IPS-11a (cell line): Measurements from ENCODE around the gene PCDHGA2.
"Not testable (repeated sequence)": the region's sequence is repeated elsewhere in the genome, so short reads cannot be mapped to it uniquely, and the experiment has no call there.

ENCODE experiments used
- H3K4me3 ChIP-seq: one replicate; pipeline ENCODE4 v1.5.1; 2013; ENCODE audit warnings: low read depth, low read length, control low read depth

The PCDHGA2 gene

DNA sequence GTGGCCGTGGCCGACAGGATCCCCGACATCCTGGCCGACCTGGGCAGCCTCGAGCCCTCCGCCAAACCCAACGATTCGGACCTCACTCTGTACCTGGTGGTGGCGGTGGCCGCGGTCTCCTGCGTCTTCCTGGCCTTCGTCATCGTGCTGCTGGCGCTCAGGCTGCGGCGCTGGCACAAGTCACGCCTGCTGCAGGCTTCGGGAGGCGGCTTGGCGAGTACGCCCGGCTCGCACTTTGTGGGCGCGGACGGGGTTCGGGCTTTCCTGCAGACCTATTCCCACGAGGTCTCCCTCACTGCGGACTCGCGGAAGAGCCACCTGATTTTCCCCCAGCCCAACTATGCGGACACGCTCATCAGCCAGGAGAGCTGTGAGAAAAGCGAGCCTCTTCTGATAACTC, 7.5 kb downstream of the PCDHGA2 start:
- not testable (repeated sequence) for H3K4me3 ChIP-seq

DNA sequence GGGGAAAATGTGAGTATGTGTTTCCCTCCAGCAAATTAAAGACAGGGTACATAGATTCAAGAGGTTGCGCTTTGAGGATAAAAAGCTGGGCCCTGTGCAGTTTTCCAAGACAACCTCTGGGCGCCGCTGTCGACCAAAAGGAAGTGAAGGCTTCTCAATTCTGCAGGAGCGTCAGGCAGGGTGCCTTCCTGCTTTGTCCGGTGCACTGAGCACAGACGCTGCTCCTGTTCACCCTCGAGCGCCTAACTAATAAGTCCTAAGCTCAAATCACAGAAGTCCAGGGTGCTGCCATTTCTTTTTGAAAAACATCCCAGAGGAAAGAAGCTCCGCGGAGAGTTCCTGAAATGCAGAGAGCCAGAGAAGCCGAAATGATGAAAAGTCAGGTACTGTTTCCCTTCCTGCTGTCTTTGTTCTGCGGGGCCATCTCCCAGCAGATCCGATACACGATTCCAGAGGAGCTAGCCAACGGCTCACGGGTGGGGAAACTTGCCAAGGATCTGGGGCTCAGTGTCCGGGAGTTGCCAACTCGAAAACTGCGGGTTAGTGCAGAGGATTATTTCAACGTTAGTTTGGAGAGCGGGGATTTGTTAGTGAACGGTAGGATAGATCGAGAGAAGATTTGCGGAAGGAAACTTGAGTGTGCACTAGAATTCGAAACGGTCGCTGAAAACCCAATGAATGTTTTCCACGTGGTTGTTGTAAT, 11.5 kb downstream of the PCDHGA2 start, which contains the start of gene PCDHGB1:
Gene PCDHGB1 (plus strand): TSS at position 183 of the 703 bp plus-strand sequence. CDS start 162 bp downstream, at position 345.
- peak within 1 kb of the TSS; percentile 10 for H3K4me3 ChIP-seq

DNA sequence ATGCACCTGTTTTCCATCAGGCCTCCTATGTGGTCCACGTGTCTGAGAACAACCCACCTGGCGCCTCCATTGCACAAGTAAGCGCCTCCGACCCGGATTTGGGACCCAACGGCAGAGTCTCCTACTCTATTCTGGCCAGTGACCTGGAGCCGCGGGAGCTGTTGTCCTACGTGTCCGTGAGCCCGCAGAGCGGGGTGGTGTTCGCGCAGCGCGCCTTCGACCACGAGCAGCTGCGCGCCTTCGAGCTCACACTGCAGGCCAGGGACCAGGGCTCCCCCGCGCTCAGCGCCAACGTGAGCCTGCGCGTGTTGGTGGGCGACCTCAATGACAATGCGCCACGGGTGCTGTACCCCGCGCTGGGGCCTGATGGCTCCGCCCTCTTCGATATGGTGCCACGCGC, 13.0 kb downstream of the PCDHGA2 start:
- no peak overlapping the region for H3K4me3 ChIP-seq

DNA sequence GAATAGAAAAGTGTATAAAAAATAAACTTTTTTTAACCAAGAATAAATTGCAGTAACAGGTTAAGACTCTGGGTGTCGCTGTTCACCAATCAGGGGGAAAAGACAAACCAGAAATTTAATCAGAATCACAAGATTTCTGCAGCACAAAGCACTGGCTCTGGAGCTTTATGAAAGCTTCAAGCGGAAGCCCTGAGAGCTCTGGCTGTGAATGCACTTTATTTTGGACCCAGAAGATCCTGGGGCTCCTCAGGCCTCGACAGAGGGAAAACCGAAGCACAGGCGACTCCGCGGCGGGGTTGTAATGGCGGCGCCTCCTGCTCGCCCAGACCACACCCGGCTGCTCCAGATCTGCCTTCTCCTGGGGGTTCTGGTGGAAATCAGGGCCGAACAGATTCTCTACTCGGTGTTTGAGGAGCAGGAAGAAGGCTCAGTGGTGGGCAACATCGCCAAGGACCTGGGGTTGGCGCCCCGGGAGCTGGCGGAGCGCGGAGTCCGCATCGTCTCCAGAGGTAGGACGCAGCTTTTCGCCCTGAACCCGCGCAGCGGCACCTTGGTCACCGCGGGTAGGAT, 16.4 kb downstream of the PCDHGA2 start, which contains the start of gene PCDHGA4:
Gene PCDHGA4 (plus strand): TSS at position 122 of the 570 bp plus-strand sequence. CDS start 87 bp downstream, at position 209.
- no peak within 1 kb of the TSS for H3K4me3 ChIP-seq

DNA sequence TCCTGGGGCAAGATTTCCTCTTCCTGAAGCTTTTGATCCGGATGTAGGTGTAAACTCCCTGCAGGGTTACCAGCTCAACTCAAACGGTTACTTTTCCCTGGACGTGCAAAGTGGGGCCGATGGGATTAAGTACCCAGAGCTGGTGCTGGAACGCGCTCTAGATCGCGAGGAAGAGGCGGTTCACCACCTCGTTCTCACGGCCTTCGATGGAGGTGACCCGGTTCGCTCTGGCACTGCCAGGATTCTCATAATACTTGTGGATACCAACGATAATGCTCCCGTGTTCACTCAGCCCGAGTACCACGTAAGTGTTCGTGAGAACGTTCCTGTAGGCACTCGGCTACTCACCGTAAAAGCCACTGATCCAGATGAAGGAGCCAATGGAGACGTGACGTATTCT, 17.1 kb downstream of the PCDHGA2 start:
- no peak overlapping the region for H3K4me3 ChIP-seq

DNA sequence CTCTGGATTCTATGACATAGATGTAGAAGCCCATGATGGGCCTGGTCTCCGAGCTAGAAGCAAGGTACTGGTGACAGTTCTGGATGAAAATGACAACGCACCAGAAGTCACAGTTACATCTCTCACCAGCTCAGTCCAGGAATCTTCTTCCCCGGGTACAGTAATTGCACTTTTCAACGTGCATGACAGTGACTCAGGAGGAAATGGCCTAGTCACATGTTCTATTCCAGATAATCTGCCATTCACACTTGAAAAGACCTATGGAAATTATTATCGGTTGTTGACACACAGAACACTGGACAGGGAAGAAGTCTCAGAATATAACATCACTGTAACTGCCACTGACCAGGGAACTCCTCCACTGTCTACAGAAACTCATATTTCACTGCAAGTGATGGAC, 17.6 kb downstream of the PCDHGA2 start:
- no peak overlapping the region for H3K4me3 ChIP-seq

DNA sequence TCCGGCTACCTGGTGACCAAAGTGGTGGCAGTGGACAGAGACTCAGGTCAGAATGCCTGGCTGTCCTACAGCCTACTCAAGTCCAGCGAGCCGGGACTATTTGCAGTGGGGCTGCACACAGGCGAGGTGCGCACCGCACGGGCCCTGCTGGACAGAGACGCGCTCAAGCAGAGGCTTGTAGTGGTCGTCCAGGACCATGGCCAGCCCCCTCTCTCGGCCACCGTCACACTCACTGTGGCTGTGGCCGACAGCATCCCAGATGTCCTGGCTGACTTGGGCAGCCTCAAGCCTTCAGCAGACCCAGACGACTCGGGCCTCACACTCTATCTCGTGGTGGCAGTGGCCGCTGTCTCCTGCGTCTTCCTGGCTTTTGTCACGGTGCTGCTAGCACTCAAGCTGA, 18.4 kb downstream of the PCDHGA2 start:
- no peak overlapping the region for H3K4me3 ChIP-seq

DNA sequence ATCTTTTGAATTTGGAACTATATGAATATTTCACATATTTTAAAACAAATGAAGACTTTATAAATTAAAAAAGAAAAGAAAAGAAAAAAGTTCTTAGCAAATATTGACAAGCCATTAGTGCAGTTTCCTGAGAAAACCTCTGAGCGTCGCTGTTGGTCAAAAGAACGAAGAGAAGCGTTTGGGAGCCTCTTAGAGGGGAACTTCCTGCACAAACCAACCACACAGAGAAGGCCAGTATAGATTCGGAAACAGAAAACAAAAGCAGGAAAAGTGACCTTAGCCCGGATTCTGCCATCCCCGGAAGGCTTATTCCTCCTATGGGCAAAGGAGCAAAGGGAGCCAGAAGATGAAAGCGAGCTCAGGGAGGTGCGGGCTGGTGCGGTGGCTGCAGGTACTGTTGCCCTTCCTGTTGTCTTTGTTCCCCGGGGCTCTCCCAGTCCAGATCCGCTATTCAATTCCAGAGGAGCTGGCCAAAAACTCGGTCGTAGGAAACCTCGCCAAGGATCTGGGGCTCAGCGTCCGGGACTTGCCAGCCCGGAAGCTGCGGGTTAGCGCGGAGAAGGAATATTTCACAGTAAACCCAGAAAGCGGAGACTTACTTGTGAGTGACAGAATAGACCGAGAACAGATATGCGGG, 21.3 kb downstream of the PCDHGA2 start, which contains the start of gene PCDHGB2:
Gene PCDHGB2 (plus strand): TSS at position 205 of the 637 bp plus-strand sequence. CDS start 142 bp downstream, at position 347.
- H3K4me3 ChIP-seq: no peak within 1 kb of the TSS

DNA sequence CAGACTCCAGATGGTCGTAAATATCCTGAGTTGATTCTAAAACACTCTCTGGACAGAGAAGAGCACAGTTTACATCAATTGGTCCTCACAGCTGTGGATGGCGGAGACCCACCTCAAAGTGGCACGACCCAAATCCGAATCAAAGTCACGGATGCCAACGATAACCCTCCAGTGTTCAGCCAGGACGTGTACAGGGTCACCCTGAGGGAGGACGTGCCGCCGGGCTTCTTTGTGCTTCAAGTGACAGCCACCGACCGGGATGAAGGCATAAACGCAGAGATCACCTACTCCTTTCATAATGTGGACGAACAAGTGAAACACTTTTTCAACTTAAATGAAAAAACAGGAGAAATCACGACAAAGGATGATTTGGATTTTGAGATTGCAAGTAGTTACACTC, 22.1 kb downstream of the PCDHGA2 start:
- no peak overlapping the region for H3K4me3 ChIP-seq

DNA sequence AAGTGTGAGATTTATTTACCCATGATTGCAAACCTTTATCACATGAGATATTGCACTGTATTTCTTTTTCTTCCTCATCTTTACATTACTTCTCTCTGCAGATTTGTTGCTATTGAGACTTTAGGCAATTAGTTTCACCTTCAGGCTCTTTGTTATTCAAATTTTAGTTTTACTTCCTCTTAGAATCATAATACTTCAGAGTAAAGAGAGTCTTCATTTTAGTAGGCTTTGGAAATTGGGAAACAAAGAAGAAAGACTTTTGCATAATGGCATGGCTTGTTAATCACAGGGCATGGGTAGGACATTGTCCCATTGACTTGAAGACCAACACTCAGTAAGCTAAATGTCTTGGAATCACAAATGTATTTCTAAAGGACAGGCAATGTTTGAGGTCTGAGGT, 24.2 kb downstream of the PCDHGA2 start:
- H3K4me3 ChIP-seq: no peak overlapping the region

DNA sequence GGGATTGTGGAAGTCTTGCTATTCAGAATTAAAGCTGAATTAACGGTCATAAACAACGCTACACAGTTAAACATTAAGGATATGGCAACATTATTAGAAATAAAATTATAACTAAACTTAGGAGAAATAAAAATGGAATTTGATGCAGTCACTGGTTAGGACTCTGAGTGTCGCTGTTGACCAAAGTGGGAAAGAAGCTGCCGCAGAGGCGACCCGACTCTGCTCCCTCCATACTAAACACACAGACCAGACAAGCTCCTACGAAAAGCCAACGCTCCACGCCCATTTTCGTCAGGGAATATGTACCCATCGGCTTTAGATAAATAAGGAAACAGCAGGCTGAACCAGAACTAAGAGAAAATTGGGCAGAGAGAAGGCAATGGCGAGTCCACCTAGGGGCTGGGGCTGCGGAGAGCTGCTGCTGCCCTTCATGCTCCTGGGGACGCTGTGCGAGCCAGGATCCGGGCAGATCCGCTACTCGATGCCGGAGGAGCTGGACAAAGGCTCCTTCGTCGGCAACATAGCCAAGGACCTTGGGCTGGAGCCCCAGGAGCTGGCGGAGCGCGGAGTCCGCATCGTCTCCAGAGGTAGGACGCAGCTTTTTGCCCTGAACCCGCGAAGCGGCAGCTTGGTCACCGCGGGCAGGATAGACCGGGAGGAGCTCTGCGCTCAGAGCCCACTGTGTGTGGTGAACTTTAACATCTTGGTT, 25.5 kb downstream of the PCDHGA2 start, which contains the start of gene PCDHGA5:
Gene PCDHGA5 (plus strand): TSS at position 211 of the 709 bp plus-strand sequence. CDS start 169 bp downstream, at position 380.
- H3K4me3 ChIP-seq: no peak within 1 kb of the TSS

DNA sequence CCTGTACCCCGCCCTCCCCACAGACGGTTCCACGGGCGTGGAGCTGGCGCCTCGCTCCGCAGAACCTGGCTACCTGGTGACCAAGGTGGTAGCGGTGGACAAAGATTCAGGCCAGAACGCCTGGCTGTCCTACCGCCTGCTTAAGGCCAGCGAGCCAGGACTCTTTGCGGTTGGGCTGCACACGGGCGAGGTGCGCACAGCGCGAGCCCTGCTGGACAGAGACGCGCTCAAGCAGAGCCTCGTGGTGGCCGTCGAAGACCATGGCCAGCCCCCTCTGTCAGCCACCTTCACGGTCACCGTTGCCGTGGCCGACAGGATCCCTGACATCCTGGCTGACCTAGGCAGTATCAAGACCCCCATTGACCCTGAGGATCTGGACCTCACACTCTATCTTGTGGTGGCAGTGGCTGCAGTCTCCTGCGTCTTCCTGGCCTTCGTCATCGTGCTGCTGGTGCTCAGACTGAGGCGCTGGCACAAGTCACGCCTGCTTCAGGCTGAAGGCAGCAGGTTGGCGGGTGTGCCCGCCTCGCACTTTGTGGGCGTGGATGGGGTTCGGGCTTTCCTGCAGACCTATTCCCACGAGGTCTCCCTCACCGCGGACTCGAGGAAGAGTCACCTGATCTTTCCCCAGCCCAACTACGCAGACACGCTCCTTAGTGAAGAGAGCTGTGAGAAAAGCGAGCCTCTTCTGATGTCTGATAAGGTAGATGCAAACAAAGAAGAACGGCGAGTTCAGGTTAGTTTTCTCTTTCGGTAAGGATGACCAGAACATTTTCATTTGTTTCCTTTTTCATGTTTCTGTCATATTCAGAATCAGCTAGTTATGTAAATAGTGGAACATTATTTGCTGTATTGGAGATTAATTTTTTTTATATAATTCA, 27.7 kb downstream of the PCDHGA2 start:
- H3K4me3 ChIP-seq: no peak overlapping the region

DNA sequence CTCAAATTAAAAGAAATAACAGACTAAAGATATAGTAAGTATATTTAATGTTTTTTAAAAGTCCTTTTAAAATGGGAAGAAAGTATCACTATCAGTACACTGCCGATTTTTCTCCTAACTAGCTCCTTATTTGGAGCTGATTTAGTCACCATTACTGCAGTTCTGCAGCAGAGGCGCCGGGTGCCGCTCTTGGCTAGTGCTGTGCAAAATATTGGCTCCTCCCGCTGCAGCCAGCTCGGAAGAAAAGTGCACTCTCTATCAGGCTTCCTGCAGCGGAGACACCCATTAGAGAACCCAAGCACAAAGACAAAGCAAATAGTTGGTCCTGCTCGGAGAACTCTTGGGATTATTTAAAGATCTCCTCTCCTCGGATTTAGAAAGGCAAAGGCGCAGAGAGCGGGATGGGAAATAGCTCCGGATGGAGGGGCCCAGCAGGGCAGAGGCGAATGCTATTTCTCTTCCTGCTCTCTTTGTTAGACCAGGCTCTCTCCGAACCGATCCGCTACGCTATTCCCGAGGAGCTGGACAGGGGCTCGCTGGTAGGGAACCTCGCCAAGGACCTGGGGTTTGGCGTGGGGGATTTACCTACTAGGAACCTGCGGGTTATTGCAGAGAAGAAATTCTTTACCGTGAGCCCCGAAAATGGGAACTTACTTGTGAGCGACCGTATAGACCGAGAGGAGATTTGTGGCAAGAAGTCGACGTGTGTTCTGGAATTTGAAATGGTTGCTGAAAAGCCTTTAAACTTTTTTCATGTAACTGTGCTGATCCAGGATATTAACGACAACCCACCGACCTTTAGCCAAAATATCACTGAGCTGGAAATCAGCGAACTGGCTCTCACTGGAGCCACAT, 31.7 kb downstream of the PCDHGA2 start, which contains the start of gene PCDHGB3:
Gene PCDHGB3 (plus strand): TSS at position 249 of the 855 bp plus-strand sequence. CDS start 153 bp downstream, at position 402.
- no peak within 1 kb of the TSS for H3K4me3 ChIP-seq

DNA sequence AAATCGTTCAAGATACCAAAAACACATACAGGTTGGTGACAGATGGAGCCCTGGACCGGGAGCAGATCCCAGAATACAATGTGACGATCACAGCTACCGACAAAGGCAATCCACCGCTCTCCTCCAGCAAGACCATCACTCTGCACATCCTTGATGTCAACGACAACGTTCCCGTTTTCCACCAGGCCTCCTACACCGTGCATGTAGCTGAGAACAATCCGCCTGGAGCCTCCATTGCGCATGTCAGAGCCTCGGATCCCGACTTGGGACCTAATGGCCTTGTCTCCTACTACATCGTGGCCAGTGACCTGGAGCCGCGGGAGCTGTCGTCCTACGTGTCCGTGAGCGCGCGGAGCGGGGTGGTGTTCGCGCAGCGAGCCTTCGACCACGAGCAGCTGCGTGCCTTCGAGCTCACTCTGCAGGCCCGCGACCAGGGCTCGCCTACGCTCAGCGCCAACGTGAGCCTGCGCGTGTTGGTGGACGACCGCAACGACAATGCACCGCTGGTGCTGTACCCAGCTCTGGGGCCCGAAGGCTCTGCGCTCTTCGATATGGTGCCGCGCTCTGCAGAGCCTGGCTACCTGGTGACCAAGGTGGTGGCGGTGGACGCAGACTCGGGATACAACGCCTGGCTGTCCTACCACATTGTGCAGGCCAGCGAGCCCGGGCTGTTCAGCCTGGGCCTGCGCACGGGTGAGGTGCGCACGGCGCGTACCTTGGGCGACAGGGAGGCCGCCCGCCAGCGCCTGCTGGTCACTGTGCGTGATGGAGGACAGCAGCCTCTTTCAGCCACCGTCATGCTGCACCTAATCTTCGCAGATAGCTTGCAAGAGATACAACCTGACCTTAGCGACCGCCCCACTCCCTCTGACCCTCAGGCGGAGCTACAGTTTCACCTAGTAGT, 33.3 kb downstream of the PCDHGA2 start:
- no peak overlapping the region for H3K4me3 ChIP-seq

DNA sequence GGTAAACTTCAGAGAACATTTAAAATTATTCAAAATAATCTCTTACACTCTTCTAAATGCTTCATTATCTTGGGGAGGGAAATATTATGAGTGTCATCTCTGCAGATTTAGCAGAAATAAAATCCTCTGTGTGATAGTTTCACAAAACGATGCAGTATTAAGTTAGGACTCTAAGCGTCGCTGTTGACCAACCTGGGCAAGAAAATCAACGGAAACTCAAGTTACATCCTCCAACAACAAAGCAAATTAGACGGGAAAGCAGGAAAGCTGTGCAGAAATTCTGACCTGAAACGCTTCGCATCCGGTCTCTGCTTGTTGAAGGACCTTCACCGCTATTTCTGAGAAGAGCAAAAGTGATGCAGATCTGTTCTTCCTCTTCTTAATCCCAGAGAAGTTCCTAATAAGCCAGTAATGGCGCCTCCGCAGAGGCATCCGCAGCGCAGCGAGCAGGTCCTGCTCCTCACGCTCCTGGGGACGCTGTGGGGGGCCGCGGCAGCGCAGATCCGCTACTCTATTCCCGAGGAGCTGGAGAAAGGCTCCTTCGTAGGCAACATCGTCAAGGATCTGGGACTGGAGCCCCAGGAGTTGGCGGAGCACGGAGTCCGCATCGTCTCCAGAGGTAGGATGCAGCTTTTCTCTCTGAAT, 35.2 kb downstream of the PCDHGA2 start, which contains the start of gene PCDHGA6:
Gene PCDHGA6 (plus strand): TSS at position 219 of the 645 bp plus-strand sequence. CDS start 193 bp downstream, at position 412.
- H3K4me3 ChIP-seq: no peak within 1 kb of the TSS

DNA sequence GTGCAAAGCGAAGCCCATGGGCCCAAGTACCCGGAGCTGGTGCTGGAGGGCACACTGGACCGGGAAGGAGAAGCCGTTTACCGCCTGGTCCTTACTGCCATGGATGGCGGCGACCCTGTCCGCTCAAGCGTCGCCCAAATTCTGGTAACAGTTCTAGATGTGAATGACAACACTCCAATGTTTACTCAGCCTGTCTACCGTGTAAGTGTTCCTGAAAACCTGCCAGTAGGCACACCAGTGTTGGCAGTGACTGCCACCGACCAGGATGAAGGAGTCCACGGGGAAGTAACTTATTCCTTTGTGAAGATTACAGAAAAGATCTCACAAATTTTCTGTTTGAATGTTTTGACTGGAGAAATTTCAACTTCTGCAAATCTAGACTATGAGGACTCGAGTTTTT, 36.1 kb downstream of the PCDHGA2 start:
- H3K4me3 ChIP-seq: no peak overlapping the region

DNA sequence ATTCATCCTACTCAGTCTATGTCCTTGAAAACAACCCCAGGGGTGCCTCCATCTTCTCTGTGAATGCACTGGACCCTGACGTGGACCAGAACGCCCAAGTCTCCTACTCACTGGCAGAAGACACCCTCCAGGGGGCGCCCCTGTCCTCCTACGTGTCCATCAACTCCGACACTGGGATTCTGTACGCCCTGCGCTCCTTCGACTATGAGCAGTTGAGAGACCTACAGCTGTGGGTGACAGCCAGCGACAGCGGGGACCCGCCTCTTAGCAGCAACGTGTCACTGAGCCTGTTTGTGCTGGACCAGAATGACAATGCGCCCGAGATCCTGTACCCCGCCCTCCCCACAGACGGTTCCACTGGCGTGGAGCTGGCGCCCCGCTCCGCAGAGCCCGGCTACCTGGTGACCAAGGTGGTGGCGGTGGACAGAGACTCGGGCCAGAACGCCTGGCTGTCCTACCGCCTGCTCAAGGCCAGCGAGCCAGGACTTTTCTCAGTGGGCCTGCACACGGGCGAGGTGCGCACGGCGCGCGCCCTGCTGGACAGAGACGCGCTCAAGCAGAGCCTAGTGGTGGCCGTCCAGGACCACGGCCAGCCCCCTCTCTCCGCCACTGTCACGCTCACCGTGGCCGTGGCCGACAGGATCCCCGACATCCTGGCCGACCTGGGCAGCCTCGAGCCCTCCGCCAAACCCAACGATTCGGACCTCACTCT, 37.0 kb downstream of the PCDHGA2 start:
- not testable (repeated sequence) for H3K4me3 ChIP-seq
